OCI-LY7 (cell line): ENCODE data around the gene AXIN1. TPM values are rescaled to one million over a fixed set of nuclear protein-coding genes. Genes with fewer than 3 reads are reported as not detected.

ENCODE experiments used
- Bru-seq: library from RNA; stranded (reverse); fragments of 400-500 nt; gene quantifications from one replicate; lab custom pipeline; 2021; lab: Mats Ljungman, UMichigan
- BruChase-seq, 2 experiments: library from RNA; stranded (reverse); fragments of 400-500 nt; gene quantifications; one replicate each; lab custom pipeline; 2021; lab: Mats Ljungman, UMichigan
- BruUV-seq: library from RNA; stranded (reverse); fragments of 400-500 nt; replicated peaks from 2 replicates; lab custom pipeline; 2021; lab: Mats Ljungman, UMichigan
- CTCF ChIA-PET: fragments of 300-600 bp; sonication (Branson Sonifier 250); formaldehyde crosslinking; loops from one replicate; lab custom pipeline; 2022; ENCODE audit warnings: antibody characterized with exemption; ENCODE audit not compliant: unreplicated experiment; lab: Charles Lee
- POLR2A ChIA-PET: fragments of 300-600 bp; sonication (Branson Sonifier 250); formaldehyde crosslinking; loops from one replicate; lab custom pipeline; 2022; ENCODE audit warnings: antibody characterized with exemption; lab: Charles Lee
- DNase-seq: peaks from one replicate; pipeline ENCODE4 v3.0.0-alpha.2; 2015; ENCODE audit warnings: low spot score
- H2AFZ ChIP-seq: fragments of 200-600 bp; sonication (generic), shearing (Covaris generic); 2 replicates; pipeline ENCODE4 v1.6.1; 2014; ENCODE audit warnings: mild to moderate bottlenecking, antibody characterized with exemption, low read length, moderate library complexity
- H3K27ac ChIP-seq: fragments of 200-600 bp; sonication (generic); 2 replicates; pipeline ENCODE4 v1.5.1; 2014; ENCODE audit warnings: mixed run types, low read depth, mild to moderate bottlenecking, moderate library complexity, low read length, inconsistent platforms; ENCODE audit not compliant: poor library complexity, severe bottlenecking
- H3K36me3 ChIP-seq: fragments of 200-600 bp; sonication (generic); 2 replicates; pipeline ENCODE4 v1.6.1; 2014; ENCODE audit warnings: mild to moderate bottlenecking, antibody characterized with exemption, low read length, moderate library complexity, mixed read lengths; ENCODE audit not compliant: insufficient read depth
- H3K4me1 ChIP-seq: fragments of 200-600 bp; sonication (generic); 2 replicates; pipeline ENCODE4 v1.5.1; 2014; ENCODE audit warnings: mild to moderate bottlenecking, low read length; ENCODE audit not compliant: insufficient read depth, poor library complexity, severe bottlenecking
- H3K4me2 ChIP-seq: fragments of 200-600 bp; sonication (generic); 2 replicates; pipeline ENCODE4 v1.6.1; 2014; ENCODE audit warnings: mild to moderate bottlenecking, low read length
- H3K4me3 ChIP-seq: fragments of 200-600 bp; sonication (generic); 2 replicates; pipeline ENCODE4 v1.5.1; 2014; ENCODE audit warnings: mild to moderate bottlenecking, low read depth, low read length; ENCODE audit not compliant: poor library complexity, severe bottlenecking
- H3K79me2 ChIP-seq: fragments of 200-600 bp; sonication (generic); 2 replicates; pipeline ENCODE4 v1.6.1; 2016; ENCODE audit warnings: low read depth, mild to moderate bottlenecking, low read length, moderate library complexity, mixed read lengths; ENCODE audit not compliant: insufficient read depth
- H3K9me2 ChIP-seq: fragments of 200-600 bp; sonication (generic); 2 replicates; pipeline ENCODE4 v1.6.1; 2016; ENCODE audit warnings: mild to moderate bottlenecking, low read length, mixed read lengths; ENCODE audit not compliant: insufficient read depth
- H3K9me3 ChIP-seq: fragments of 200-600 bp; sonication (generic); 2 replicates; pipeline ENCODE4 v1.6.1; 2014; ENCODE audit warnings: mild to moderate bottlenecking, mixed run types, low read length, mixed read lengths
- H4K20me1 ChIP-seq: fragments of 200-600 bp; sonication (generic); 2 replicates; pipeline ENCODE4 v1.6.1; 2014; ENCODE audit warnings: mild to moderate bottlenecking, antibody characterized with exemption, low read length, moderate library complexity, mixed read lengths; ENCODE audit not compliant: insufficient read depth
- CTCF ChIP-seq: fragments of 200-600 bp; sonication (generic); conservative IDR thresholded peaks from 2 replicates; pipeline ENCODE4 v1.5.1; 2014; ENCODE audit warnings: mild to moderate bottlenecking, antibody characterized with exemption, low read length, moderate library complexity, mixed read lengths
- EZH2phosphoT487 ChIP-seq: fragments of 200-600 bp; sonication (generic); IDR thresholded peaks from 2 replicates; pipeline ENCODE4 v1.6.1; 2018; ENCODE audit warnings: low read depth, borderline replicate concordance, mild to moderate bottlenecking, mixed run types, antibody characterized with exemption, low read length, moderate library complexity, mixed read lengths
- intact Hi-C: fragments of 100-400 bp; cut with micrococcal nuclease; formaldehyde crosslinking; loops from one replicate; pipeline ENCODE4 v1.10.0; 2022; ENCODE audit not compliant: unreplicated experiment
- long read RNA-seq: library from polyadenylated mRNA; stranded (forward); transcript quantifications from one replicate; pipeline ENCODE4 v2.0.0, GENCODE V29; 2022
- total RNA-seq, 2 experiments: library from RNA; depleted of rRNA in 1 of 2; stranded (reverse); fragments of >200 nt in 1 of 2; shearing (Covaris generic) in 1 of 2; gene quantifications; 2 replicates each; pipeline ENCODE4 v1.2.3, GENCODE V29; 2014 to 2022

Gene AXIN1, protein sequence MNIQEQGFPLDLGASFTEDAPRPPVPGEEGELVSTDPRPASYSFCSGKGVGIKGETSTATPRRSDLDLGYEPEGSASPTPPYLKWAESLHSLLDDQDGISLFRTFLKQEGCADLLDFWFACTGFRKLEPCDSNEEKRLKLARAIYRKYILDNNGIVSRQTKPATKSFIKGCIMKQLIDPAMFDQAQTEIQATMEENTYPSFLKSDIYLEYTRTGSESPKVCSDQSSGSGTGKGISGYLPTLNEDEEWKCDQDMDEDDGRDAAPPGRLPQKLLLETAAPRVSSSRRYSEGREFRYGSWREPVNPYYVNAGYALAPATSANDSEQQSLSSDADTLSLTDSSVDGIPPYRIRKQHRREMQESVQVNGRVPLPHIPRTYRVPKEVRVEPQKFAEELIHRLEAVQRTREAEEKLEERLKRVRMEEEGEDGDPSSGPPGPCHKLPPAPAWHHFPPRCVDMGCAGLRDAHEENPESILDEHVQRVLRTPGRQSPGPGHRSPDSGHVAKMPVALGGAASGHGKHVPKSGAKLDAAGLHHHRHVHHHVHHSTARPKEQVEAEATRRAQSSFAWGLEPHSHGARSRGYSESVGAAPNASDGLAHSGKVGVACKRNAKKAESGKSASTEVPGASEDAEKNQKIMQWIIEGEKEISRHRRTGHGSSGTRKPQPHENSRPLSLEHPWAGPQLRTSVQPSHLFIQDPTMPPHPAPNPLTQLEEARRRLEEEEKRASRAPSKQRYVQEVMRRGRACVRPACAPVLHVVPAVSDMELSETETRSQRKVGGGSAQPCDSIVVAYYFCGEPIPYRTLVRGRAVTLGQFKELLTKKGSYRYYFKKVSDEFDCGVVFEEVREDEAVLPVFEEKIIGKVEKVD
- total RNA-seq (2014; rRNA removed; shearing (Covaris generic)) (30.3 and 30.6 TPM in 2 replicates), total RNA-seq (2022) (29.0 and 29.8 TPM in 2 replicates), Bru-seq, nascent RNA (percentile 55 among the genes with signal in this experiment), BruChase-seq, experiment 1, labeled RNA remaining after a 6-hour chase (percentile 59 among the genes with signal in this experiment), BruChase-seq, experiment 2, labeled RNA remaining after a 2-hour chase (percentile 58 among the genes with signal in this experiment)
- long read RNA-seq, transcript AXIN1-202 (10 exons, 3,324 nt): major isoform, 13 of 42 reads
- long read RNA-seq, transcript AXIN1-201 (11 exons, 3,643 nt): minor isoform, 9 of 42 reads
- long read RNA-seq, partial matches to known transcripts: 13 of 42 reads
- long read RNA-seq, other reads (novel, unspliced or antisense): 7 of 42 reads

GRCh38 chr16:352547-353403, at the start of gene AXIN1:
Gene AXIN1, minus strand, starts transcription at chr16:352723. Its CDS starts 5,698 bp downstream, at chr16:347025.
- no peaks in the 10 kb centered on the region for H3K9me3 ChIP-seq
- peaks cover 12% of the 10 kb centered on the region for H3K36me3 ChIP-seq
- TF ChIP-seq CTCF (no peak; the same call in 1 of the 2 replicates), EZH2phosphoT487 (no peak)
- ChIA-PET POLR2A (interaction anchor here (0.6 to 0.7 kb wide), 4 partner anchors 30 to 283 kb away, joined by 3 to 8 read pairs (median 5); no protein-coding TSS in a partner anchor), CTCF (interaction anchor here (0.6 to 0.9 kb wide), 5 partner anchors 9 to 246 kb away, joined by 3 to 5 read pairs (median 3); partner anchors contain the start of gene FAM234A)
- H2AFZ ChIP-seq: peak within 1 kb of the TSS; percentile 58; the same call in 1 of the 2 replicates
- H3K4me3 ChIP-seq: peak within 1 kb of the TSS; percentile 96
- DNase-seq: peak; percentile 98
- peaks cover 22% of the 10 kb centered on the region for H3K4me1 ChIP-seq
- H3K4me2 ChIP-seq: peak within 1 kb of the TSS; percentile 98
- H3K27ac ChIP-seq: no peak within 1 kb of the TSS
- no TSS peak for BruUV-seq
- no peaks in the 10 kb centered on the region for H3K9me2 ChIP-seq
- peaks cover 9% of the 10 kb centered on the region; the same call in 1 of the 2 replicates for H3K79me2 ChIP-seq
- no peaks in the 10 kb centered on the region for H4K20me1 ChIP-seq
- intact Hi-C loops: loop anchor here (1.0 to 2.0 kb wide), 2 partner anchors 31 to 118 kb away; partner anchors contain the start of gene FAM234A

DNA sequence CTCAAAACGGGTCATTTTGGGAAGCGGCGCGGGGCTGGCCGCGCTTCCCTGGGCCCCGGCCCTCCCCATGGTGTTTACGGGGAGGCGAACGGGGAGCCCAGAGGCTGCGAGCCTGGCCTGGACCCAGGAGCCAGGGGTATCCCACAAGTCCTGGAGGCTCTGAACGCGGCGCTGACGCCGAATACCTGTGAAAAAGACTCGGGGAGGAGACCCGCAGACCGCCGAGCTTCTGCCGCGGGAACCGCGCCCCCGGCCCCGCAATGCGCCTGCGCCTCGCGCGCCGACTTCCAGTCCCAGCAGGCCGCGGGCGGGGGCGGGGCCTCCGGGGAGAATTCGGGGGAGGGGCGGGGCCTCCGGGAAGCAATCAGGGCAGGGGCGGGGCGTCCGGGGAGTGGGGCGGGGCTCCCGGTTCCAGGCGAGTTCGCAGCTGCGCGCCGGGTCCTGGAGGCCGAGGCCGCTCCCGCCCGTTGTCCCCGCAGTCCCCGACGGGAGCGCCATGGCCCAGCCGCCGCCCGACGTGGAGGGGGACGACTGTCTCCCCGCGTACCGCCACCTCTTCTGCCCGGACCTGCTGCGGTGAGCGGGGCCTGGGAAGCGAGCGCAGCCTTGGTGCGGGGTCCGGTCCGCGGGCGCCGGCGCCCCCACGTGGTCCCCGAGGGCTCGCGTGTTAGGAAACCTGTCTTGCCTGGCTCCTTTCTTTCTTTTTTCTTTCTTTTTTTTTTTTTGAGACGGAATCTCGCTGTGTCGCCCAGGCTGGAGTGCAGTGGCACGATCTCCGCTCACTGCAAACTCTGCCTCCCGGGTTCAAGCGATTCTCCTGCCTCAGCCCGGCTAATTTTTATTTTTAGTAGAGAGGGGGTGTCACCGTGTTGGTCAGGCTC, 49.2 kb upstream of the AXIN1 start, which contains the start of gene DECR2:
Gene DECR2, plus strand, starts transcription at position 418 of the 881 bp plus-strand sequence. Its CDS starts 79 bp downstream, at position 497.
- intact Hi-C loops: loop anchor here (2.0 kb wide), 1 partner anchor 19 kb away; no protein-coding TSS in a partner anchor
- BruUV-seq: no TSS peak
- POLR2A ChIA-PET: interaction anchor here (0.7 kb wide), 1 partner anchor 39 kb away, joined by 4 read pairs; no protein-coding TSS in a partner anchor

More for the DNA sequence above, 49.2 kb upstream of the AXIN1 start, which contains the start of gene DECR2:
- H3K27ac ChIP-seq: peak within 1 kb of the TSS; percentile 54
- H3K79me2 ChIP-seq: no peaks in the 10 kb centered on the region; the same call in 1 of the 2 replicates
- no peaks in the 10 kb centered on the region for H3K36me3 ChIP-seq
- TF ChIP-seq CTCF (peak; percentile 74), EZH2phosphoT487 (no peak)
- H3K4me1 ChIP-seq: peaks cover 22% of the 10 kb centered on the region
- H3K9me2 ChIP-seq: no peaks in the 10 kb centered on the region
- DNase-seq: peak; percentile 93
- no peaks in the 10 kb centered on the region for H4K20me1 ChIP-seq
- H3K4me3 ChIP-seq: peak within 1 kb of the TSS; percentile 74
- peak within 1 kb of the TSS; percentile 82 for H3K4me2 ChIP-seq
- no peaks in the 10 kb centered on the region for H3K9me3 ChIP-seq
- CTCF ChIA-PET: no interaction called here
- peak within 1 kb of the TSS; percentile 76; the same call in 1 of the 2 replicates for H2AFZ ChIP-seq
